ENCODE data around the gene TEX14.

Gene TEX14

GRCh38 chr17:58538811-58539409 lies 152.9 kb downstream of the TEX14 start:
- peaks cover 15% of the 10 kb centered on the region for H3K4me1 ChIP-seq (ENCODE audit: control insufficient read depth, insufficient read depth, low read length, poor library complexity, severe bottlenecking)
- no peaks in the 10 kb centered on the region for H3K36me3 ChIP-seq (ENCODE audit: control insufficient read depth, insufficient read depth, low read length)
- H3K27ac ChIP-seq (ENCODE audit: low read depth, low read length, severe bottlenecking) = no peak overlapping the region
- WGBS, 2 experiments (ENCODE audit: insufficient coverage in 2 of 2) = 83 to 95% methylated on average over 3 to 6 of the region's 6 CpGs
- H3K4me3 ChIP-seq (ENCODE audit: extremely low read depth, insufficient read depth, low read length, poor library complexity, severe bottlenecking) = no peak overlapping the region
- no peaks in the 10 kb centered on the region for H3K9me3 ChIP-seq (ENCODE audit: control insufficient read depth, low read length)

- H3K36me3 ChIP-seq (ENCODE audit: control insufficient read depth, insufficient read depth, low read length) = no peaks in the 10 kb centered on the region
- H3K4me3 ChIP-seq (ENCODE audit: extremely low read depth, insufficient read depth, low read length, poor library complexity, severe bottlenecking) = no peak overlapping the region
- H3K27ac ChIP-seq (ENCODE audit: low read depth, low read length, severe bottlenecking) = no peak overlapping the region
- 80 to 83% methylated on average over 2 of the region's 4 CpGs for WGBS, 2 experiments (ENCODE audit: insufficient coverage in 2 of 2)
- no peaks in the 10 kb centered on the region for H3K9me3 ChIP-seq (ENCODE audit: control insufficient read depth, low read length)
- peaks cover 15% of the 10 kb centered on the region for H3K4me1 ChIP-seq (ENCODE audit: control insufficient read depth, insufficient read depth, low read length, poor library complexity, severe bottlenecking)
Measured at GRCh38 chr17:58537266-58537665, 154.6 kb downstream of the TEX14 start.

GRCh38 chr17:58536542-58536941 lies 155.3 kb downstream of the TEX14 start:
- peaks cover 18% of the 10 kb centered on the region for H3K4me1 ChIP-seq (ENCODE audit: control insufficient read depth, insufficient read depth, low read length, poor library complexity, severe bottlenecking)
- 83 to 100% methylated on average over 2 to 3 of the region's 3 CpGs for WGBS, 2 experiments (ENCODE audit: insufficient coverage in 2 of 2)
- no peaks in the 10 kb centered on the region for H3K9me3 ChIP-seq (ENCODE audit: control insufficient read depth, low read length)
- no peaks in the 10 kb centered on the region for H3K36me3 ChIP-seq (ENCODE audit: control insufficient read depth, insufficient read depth, low read length)
- H3K27ac ChIP-seq (ENCODE audit: low read depth, low read length, severe bottlenecking) = no peak overlapping the region
- no peak overlapping the region for H3K4me3 ChIP-seq (ENCODE audit: extremely low read depth, insufficient read depth, low read length, poor library complexity, severe bottlenecking)

GRCh38 chr17:58535431-58535830 lies 156.4 kb downstream of the TEX14 start:
- no peaks in the 10 kb centered on the region for H3K9me3 ChIP-seq (ENCODE audit: control insufficient read depth, low read length)
- WGBS, 2 experiments (ENCODE audit: insufficient coverage in 2 of 2) = 72 to 94% methylated on average over 2 of the region's 2 CpGs
- no peak overlapping the region for H3K27ac ChIP-seq (ENCODE audit: low read depth, low read length, severe bottlenecking)
- H3K36me3 ChIP-seq (ENCODE audit: control insufficient read depth, insufficient read depth, low read length) = no peaks in the 10 kb centered on the region
- H3K4me1 ChIP-seq (ENCODE audit: control insufficient read depth, insufficient read depth, low read length, poor library complexity, severe bottlenecking) = peaks cover 18% of the 10 kb centered on the region
- H3K4me3 ChIP-seq (ENCODE audit: extremely low read depth, insufficient read depth, low read length, poor library complexity, severe bottlenecking) = no peak overlapping the region

- 89 to 91% methylated on average over 4 of the region's 4 CpGs for whole genome bisulfite sequencing, 2 experiments (ENCODE audit: insufficient coverage in 2 of 2)
- Histone ChIP-seq H3K9me3 (ENCODE audit: control insufficient read depth, low read length) (no peaks in the 10 kb centered on the region), H3K4me1 (ENCODE audit: control insufficient read depth, insufficient read depth, low read length, poor library complexity, severe bottlenecking) (peaks cover 18% of the 10 kb centered on the region), H3K27ac (ENCODE audit: low read depth, low read length, severe bottlenecking) (no peak overlapping the region), H3K4me3 (ENCODE audit: extremely low read depth, insufficient read depth, low read length, poor library complexity, severe bottlenecking) (no peak overlapping the region), H3K36me3 (ENCODE audit: control insufficient read depth, insufficient read depth, low read length) (no peaks in the 10 kb centered on the region)
Measured at GRCh38 chr17:58534901-58535421, 156.9 kb downstream of the TEX14 start.

DNA sequence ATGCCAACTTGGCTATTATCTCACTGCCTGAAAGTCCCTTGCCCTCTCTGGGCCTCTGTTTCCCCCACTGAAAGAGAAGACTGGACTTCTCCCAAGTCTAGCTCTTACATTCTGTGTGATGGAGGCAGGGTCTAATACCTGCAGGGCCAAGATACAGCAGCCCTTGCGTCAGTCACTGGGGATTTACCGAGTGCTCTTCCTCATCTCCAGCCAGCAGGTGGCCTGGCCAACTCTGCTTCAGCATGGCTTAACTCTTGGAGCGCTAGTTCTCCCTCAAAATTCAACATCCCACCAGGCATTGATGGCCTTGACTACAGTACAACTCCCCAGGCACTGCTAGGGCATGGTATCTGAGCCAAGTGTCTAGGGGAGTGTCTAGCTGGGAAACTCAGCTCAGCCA lies 157.5 kb downstream of the TEX14 start:
- 61 to 69% methylated on average over 3 of the region's 3 CpGs for WGBS, 2 experiments (ENCODE audit: insufficient coverage in 2 of 2)
- no peak overlapping the region for H3K4me3 ChIP-seq (ENCODE audit: extremely low read depth, insufficient read depth, low read length, poor library complexity, severe bottlenecking)
- no peaks in the 10 kb centered on the region for H3K9me3 ChIP-seq (ENCODE audit: control insufficient read depth, low read length)
- H3K36me3 ChIP-seq (ENCODE audit: control insufficient read depth, insufficient read depth, low read length) = no peaks in the 10 kb centered on the region
- peaks cover 18% of the 10 kb centered on the region for H3K4me1 ChIP-seq (ENCODE audit: control insufficient read depth, insufficient read depth, low read length, poor library complexity, severe bottlenecking)
- no peak overlapping the region for H3K27ac ChIP-seq (ENCODE audit: low read depth, low read length, severe bottlenecking)

GRCh38 chr17:58533616-58534188 lies 158.1 kb downstream of the TEX14 start:
- Histone ChIP-seq H3K9me3 (ENCODE audit: control insufficient read depth, low read length) (no peaks in the 10 kb centered on the region), H3K36me3 (ENCODE audit: control insufficient read depth, insufficient read depth, low read length) (no peaks in the 10 kb centered on the region), H3K4me3 (ENCODE audit: extremely low read depth, insufficient read depth, low read length, poor library complexity, severe bottlenecking) (no peak overlapping the region), H3K27ac (ENCODE audit: low read depth, low read length, severe bottlenecking) (no peak overlapping the region), H3K4me1 (ENCODE audit: control insufficient read depth, insufficient read depth, low read length, poor library complexity, severe bottlenecking) (peaks cover 22% of the 10 kb centered on the region)
- WGBS, 2 experiments (ENCODE audit: insufficient coverage in 2 of 2) = 93 to 98% methylated on average over 5 of the region's 5 CpGs

GRCh38 chr17:58532555-58532951 lies 159.3 kb downstream of the TEX14 start:
- WGBS, 2 experiments (ENCODE audit: insufficient coverage in 2 of 2) = 73 to 90% methylated on average over 3 of the region's 3 CpGs
- Histone ChIP-seq H3K27ac (ENCODE audit: low read depth, low read length, severe bottlenecking) (no peak overlapping the region), H3K4me1 (ENCODE audit: control insufficient read depth, insufficient read depth, low read length, poor library complexity, severe bottlenecking) (peaks cover 32% of the 10 kb centered on the region), H3K4me3 (ENCODE audit: extremely low read depth, insufficient read depth, low read length, poor library complexity, severe bottlenecking) (peak overlapping the region; percentile 46), H3K36me3 (ENCODE audit: control insufficient read depth, insufficient read depth, low read length) (no peaks in the 10 kb centered on the region), H3K9me3 (ENCODE audit: control insufficient read depth, low read length) (no peaks in the 10 kb centered on the region)

GRCh38 chr17:58531661-58532554 lies 159.9 kb downstream of the TEX14 start:
- H3K4me3 ChIP-seq (ENCODE audit: extremely low read depth, insufficient read depth, low read length, poor library complexity, severe bottlenecking) = peak overlapping the region; percentile 46
- H3K9me3 ChIP-seq (ENCODE audit: control insufficient read depth, low read length) = no peaks in the 10 kb centered on the region
- WGBS, 2 experiments (ENCODE audit: insufficient coverage in 2 of 2) = 1 to 2% methylated on average over 65 to 69 of the region's 82 CpGs
- H3K4me1 ChIP-seq (ENCODE audit: control insufficient read depth, insufficient read depth, low read length, poor library complexity, severe bottlenecking) = peaks cover 34% of the 10 kb centered on the region
- no peak overlapping the region for H3K27ac ChIP-seq (ENCODE audit: low read depth, low read length, severe bottlenecking)
- no peaks in the 10 kb centered on the region for H3K36me3 ChIP-seq (ENCODE audit: control insufficient read depth, insufficient read depth, low read length)

DNA sequence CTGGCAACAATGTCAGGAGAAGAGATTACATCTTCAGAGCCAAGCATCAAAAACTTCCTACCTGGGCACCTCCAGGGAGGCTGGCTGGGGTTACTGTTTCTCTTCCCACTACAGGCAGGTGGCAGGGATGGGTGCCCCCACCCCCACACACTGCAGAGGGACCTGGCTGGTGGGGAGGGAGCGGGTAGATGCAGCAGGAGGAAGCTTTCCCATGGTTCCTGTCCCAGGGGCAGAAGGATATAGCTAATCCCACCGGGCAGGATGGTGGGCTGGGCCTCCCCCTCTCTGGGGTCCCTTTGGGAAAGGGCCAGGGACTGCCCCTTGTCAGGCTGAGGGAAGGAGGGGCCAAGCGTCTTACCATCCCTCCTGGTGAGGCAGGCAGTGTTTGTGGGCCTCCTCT lies 160.7 kb downstream of the TEX14 start:
- no peaks in the 10 kb centered on the region for H3K9me3 ChIP-seq (ENCODE audit: control insufficient read depth, low read length)
- WGBS, 2 experiments (ENCODE audit: insufficient coverage in 2 of 2) = 0% methylated on average over 1 of the region's 3 CpGs
- peak overlapping the region; percentile 46 for H3K4me3 ChIP-seq (ENCODE audit: extremely low read depth, insufficient read depth, low read length, poor library complexity, severe bottlenecking)
- no peaks in the 10 kb centered on the region for H3K36me3 ChIP-seq (ENCODE audit: control insufficient read depth, insufficient read depth, low read length)
- no peak overlapping the region for H3K27ac ChIP-seq (ENCODE audit: low read depth, low read length, severe bottlenecking)
- H3K4me1 ChIP-seq (ENCODE audit: control insufficient read depth, insufficient read depth, low read length, poor library complexity, severe bottlenecking) = peaks cover 39% of the 10 kb centered on the region
